Measurements from ENCODE around the gene EGLN3.
"Not testable (repeated sequence)": the region's sequence is repeated elsewhere in the genome, so short reads cannot be mapped to it uniquely, and the experiment has no call there.

EGLN3 gene

DNA sequence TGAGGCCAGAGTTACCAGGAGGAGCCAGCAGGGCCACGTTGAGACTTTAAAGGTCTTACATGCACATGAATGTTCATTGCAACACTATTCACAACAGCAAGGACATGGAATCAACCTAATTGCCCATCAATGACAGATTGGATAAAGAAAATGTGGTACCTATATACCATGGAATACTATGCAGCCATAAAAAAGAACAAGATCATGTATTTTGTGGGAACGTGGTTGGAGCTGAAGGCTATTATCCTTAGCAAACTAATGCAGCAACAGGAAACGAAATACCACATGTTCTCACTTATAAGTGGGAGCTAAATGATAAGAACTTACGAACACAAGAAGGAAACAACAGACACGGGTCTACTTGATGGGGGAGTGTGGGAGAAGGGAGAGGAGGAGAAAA, 11.6 kb upstream of the EGLN3 start:
- DNase-seq (ENCODE audit: low read depth in 2 of 2): not testable (repeated sequence)

DNA sequence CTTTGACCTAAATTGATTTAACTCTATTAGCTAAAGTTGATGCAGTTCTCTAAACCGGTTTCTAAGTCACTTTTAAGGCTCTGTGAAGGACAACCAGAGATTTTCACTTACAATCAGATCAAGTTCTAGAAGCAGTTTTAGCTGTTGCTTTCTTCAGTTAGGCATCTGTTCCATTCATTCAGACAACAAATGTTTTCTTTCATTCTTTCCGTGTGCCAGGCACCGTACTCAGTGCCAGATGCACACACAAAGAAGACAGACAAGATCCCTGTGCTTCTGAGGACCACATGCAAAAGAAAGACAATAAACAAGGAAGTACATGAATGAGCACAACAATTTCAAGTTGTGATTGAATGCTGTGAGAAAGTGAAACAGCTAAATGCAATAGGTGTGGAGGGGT, 11.1 kb upstream of the EGLN3 start:
- no peak for DNase-seq (ENCODE audit: low read depth in 2 of 2)

DNA sequence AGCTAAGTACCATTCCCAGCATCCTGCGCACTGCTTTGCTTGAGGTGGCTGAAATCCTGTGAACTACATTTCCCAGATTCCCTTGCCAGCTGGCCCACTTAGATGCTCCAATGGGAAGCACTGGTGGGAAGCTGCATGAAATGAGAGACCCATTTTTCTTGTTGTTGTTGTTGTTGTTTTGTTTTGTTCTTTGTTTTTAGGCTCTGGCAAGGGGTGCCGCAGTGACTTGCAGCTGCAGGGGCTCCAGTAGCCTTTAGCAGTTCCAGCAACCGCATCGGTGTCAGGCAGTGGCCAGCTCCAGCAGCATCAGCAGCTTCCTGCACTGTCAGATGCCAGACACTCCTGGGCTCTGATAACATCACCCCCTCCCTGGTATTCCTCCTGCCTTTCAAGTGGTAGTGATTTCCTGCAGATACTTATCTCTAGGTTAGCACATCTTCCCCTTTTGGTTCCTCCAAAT, 8.8 kb upstream of the EGLN3 start:
- DNase-seq (ENCODE audit: low read depth in 2 of 2): no peak

DNA sequence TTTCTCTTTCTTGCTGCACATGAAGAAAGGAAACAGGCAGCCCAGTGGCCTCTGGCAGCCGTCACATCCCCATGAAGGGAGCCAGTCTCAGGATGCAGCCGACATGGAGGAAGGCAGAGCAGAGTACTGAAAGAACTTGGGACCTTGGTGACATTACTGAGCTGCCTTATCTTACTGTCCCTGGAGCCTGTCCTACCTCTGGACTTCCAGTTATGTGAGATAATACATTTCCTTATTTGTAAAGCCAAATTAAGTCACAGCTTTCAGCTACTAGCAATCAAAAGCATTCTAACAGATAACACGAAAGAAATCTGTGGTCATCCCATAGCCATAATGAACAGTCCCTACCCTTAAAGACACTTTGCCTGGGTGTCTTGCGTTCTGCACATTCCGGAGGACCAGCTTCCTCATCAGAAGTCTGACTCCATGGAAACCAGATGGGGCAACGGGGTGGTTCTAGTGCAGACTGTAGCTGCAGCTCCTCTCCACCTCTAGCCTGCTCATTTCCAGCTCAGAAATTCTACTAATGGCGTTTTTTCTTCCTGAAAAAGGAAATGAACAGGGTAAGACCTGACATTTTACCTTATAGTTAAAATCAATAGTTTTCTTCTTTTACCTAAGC, 7.8 kb upstream of the EGLN3 start:
- DNase-seq (ENCODE audit: low read depth in 2 of 2): no peak

DNA sequence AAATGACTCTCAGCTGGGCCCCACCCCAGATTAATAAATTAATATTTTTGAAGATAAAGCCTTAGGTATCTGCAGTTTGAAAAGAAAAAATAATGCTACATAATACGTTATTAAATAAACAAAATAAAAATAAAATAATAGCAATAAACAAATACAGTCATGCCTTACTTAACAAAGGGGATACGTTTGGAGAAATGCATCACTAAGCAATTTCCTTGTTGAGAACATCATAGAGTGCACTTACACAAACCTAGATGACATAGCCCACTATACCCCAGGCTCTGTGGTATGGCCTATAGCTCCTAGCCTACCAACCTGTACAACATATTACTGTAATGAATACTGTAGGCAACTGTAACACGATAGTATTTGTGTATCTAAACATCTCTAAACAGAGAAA, 7.1 kb upstream of the EGLN3 start:
- no peak for DNase-seq (ENCODE audit: low read depth in 2 of 2)

DNA sequence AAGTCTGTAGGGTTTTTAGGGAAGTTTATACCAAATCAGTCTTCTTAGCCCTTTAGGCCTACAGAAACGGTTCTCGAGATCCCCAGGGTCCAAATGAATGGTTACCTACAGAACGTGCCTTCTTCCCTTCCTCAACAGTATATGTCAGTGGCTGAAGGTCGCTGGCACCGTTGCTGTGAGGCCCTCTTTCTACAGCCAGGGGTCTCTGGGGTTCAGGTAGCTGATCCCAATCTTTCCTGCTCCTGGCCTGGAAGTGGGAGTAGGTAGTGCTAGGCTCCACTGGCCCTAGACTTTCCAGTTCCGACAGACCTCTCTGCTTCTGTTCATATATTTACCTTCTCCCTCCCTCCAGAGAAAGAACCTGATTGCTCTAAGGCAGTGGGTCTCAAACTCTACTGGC, 6.4 kb upstream of the EGLN3 start:
- DNase-seq (ENCODE audit: low read depth in 2 of 2): no peak

DNA sequence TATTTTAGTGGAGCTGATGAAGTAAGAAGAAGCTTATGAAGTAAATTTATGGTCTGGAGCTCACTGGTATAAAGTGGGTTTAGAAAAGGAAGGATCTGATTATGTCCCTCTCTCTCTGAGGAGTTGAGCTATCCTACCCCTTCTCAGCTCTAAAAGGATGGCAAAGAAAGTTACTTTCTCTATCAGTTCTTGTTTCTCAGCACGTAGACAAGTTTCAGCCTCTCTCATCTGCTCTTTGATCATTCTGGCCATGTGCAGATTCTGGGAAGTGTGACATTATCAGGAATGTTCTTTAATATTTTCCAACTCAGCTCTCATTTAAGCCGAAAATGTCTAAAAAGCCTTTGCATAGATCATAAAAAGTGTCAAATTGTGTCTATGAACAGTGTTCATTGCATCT, 5.8 kb upstream of the EGLN3 start:
- no peak for DNase-seq (ENCODE audit: low read depth in 2 of 2)

DNA sequence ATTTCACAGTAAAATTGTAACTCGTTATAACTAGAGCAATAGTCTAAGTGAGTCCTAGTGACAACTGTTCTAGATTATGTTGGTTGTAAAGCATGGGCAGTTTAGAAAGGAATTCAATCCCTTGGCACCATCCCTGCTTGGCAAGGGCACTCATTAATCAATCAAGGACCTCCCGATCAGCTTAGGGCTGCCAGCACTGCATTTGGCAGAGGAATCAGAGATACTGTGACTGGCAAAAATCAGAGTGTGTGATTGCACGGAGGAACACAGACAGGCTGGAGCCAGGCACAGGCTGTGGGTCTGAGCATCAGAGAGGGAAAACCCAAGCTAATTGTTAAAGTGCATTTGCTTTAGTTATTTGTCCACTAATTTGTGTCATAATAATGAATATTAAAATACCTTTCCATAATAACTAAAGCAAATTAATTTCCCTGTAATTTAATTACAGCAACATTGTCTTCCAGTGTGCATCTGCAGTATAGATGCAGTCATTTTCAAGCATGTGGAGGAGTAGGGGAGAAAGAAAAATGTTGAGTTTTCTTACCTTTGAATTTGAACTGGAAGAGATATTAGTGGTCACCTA, 3.2 kb upstream of the EGLN3 start:
- no peak for DNase-seq (ENCODE audit: low read depth in 2 of 2)

DNA sequence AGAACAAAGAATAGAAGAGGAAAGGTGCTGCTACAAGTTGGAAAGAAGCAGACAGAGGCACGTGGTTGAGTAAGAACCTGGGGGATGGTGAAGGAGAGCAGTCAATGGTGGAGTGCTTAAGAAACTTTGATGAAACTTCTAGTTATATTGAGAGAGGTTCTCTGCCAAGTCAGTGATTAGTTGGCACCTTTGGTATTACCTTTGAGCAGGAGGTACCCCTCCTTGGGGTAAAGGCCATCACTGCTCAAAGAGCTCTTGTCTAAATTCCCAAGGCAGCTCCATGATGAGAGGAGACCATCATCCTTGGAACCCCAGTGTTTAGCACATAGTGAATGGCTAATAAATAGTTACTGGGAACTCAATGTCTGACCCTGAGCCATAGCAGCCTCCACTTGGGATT, 1.7 kb upstream of the EGLN3 start:
- DNase-seq (ENCODE audit: low read depth in 2 of 2): no peak

DNA sequence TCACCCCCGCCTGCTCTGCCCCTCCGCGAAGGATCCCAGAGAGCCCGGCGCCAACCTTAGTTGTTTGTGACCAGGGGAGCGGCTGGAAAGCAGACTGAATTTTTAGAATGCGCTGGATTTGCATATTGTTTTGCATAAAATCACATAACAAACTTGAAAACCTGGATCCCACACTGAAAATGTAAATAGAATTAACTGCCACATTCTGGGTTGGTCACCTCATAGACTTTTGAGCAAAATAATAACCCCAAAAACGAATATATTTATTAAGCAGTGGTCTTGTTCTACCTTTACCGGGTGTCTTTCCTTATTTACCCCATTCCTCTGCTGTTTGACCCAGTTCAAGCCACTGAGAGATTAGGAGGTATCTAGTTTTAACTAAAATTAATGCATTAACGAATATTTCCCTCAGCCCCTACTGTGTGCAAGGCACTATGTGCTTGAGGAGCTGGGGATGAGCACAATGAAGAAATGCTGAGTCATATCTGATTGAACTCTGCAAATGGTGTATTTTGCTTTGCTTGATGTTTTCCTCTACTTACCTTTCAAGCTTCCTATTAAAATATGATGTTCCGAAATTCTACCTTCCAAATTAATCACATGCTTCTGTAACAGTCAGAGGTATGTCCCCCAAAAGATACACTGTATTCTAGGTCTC, 438 bp upstream of the EGLN3 start:
- DNase-seq (ENCODE audit: low read depth in 2 of 2): no peak

DNA sequence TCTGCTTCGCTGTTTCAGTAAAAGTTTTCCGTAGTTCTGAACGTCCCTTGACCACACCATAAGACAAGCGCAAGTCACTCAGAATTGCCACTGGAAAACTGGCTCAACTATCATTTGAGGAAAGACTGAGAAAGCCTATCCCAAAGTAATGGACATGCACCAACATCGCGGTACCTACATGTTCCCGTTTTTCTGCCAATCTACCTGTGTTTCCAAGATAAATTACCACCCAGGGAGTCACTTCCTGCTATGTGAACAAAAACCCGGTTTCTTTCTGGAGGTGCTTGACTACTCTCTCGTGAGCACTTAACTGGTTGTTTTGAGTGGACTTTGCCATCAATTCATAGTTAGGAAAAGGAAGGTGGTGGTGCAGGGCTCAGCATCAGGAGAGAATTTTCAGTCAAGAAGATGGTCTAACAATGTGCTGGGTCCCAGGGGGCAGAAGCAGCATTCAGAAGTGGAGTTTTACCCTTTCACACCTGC, 1.4 kb downstream of the EGLN3 start:
- DNase-seq (ENCODE audit: low read depth in 2 of 2): no peak

DNA sequence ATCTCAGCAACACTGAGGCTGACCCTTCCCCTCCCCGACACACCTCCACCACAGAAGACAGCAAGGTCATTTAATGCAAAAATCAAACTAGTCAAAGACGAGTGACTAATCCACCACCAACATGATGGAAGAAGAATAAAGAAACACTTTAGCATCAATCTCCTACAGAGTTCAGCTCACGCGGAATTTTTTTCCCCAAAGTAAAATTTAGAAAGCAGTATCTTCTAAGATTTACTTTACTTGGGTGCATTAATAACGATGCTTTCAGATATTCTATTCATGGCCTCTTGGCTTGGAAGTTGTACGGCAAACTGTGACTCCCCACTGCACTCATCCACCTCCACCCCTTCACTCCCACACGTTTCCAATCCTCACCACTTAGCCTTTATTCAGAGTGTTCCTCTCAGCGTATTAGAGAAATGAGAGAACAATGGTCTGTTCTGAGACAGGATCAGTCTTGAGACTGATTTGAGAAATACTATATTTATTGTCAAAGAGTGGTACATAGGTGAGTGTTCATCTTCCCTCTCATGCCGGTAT, 1.9 kb downstream of the EGLN3 start:
- DNase-seq (ENCODE audit: low read depth in 2 of 2): no peak

DNA sequence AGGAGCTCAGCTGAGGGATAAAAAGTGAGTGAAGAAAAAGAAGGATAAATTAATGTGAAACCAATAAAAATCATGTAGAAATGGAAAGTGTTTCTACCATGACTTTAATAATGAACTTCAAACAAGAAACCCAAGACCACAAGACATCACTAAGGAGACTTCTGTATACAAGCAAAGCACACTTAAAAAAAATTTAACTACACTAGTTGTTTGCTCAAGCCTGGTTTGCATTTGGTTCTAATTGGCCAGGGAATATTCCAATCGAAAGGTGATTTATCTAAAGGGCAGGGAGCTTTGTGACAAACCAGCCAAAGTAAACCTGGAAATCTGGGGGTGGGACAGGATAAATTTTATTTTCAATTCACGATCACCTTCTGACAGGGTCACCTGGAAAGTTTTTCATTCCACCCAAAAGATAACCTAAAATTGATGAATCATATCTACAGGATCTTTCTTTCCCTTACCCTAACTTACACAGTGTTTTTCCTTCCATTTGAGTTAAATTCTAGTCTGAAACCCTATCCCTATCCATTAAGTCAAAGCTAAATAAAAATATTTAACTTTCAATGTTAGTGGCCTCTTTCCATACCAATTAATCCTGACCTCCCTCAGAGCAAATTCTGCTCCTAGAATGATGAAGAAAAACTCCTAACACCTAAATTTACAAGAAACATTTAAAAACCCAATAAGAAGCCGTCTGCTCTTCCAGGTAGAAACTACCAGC, 2.6 kb downstream of the EGLN3 start:
- no peak for DNase-seq (ENCODE audit: low read depth in 2 of 2)

DNA sequence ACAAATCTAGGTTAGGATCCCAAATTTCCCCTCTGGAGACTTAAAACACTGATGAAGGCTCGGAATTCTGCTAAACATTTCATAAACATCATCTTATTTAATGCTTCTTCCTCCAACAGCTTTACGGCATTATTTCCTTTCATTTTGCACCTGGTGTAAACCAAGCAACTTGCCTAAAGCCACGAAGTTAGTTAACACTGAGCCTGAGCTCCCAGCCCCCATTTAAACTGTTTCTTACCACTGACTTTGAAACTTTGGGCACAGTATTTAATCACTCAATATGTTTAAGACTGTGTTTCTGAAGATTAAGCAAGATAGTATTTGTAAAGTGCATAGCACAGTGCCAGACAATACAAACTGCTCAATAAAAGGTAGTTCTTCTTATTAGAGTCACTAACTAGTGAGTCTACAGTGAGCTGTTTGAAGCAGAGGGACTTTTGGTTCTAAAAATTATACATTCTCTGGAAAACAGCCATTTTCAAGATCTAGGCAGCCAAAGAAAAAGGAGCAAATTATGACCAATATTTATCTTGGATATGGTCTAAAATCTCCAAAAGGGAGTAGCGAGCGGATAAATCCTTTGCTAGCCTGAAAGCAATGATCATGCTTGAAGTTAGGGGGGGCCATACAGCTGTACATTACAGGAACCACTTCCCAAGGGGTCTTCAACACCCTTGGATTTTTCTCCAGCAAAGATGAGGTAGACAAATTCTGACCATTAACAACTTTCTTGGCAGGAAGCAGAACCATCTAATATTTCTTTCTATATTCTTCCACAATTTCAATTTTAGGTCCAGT, 4.0 kb downstream of the EGLN3 start:
- DNase-seq (ENCODE audit: low read depth in 2 of 2): no peak

DNA sequence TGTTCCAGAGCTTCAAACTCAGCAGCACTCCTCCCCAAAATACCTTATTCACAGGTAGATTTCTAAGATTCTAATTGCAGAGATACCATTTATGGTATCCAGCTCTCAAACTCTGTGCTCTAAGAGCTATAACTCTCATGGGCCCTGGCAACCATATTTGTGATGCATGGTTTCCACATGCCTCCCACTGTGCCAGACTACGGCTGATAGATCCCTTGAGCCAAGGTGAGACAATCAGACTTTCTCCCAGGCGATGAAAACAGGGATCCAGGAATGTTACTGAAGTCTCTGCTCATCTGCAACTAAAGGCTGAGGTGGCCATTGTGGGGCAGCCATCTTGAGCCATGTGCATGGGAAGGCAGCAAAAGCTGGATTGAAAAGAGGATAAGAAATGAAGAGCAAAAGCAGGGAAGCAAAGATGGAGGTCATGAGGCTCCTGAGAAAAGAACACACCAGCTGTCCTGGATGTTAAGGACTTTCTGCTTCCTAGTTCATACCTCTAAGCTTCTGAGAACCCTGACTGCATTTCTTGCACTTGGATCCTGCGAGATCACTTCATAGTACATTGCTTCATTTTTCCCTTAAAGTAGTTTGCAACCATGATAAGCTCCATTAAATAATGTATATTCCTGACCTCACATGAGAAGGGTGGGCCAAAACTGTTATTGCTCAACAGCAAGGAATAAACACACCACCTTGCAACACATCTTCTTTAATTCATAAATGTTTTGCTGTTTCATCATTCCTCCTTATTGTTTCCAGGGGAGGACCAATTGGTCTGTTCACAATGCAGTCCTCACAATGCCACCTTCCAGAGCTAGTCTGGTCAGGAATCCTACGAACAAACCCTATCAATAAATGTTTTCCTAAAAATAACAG, 5.4 kb downstream of the EGLN3 start:
- DNase-seq (ENCODE audit: low read depth in 2 of 2): no peak

DNA sequence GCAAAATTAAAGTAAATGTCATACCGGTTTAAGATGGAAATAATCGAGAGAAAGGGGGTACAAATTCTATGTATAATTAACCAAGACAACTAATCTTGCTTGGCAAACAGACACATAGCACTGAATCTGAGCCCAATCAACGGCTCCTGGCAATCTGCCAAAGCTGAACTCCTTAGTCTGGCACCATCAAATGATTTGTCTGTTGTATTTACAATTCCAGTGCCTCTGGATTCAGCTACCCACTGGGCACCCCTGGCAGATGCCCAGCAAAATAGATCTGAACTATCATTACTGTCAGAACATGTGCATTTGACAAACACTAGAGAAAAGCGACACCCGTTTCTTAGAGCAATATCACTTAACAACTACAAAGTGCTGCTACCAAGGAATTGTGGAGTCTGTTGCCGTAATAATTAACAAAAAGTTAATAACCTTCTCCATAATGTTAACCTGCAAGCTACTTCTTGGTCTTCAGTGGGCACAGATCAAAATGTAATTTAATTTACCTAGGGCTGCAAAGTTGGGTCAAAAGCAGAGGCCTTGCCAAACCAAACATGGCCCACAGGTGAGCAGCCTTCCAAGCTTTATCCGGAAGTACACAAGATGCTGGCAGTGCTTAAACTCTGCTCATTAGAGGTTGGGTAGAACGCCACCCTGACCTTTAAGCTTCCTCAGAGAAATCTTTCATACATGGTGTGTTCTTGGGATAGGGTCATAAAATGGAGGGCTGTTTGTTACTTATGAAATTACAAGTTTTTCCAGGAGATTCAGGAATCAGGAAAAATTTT, 7.6 kb downstream of the EGLN3 start:
- DNase-seq (ENCODE audit: low read depth in 2 of 2): no peak

DNA sequence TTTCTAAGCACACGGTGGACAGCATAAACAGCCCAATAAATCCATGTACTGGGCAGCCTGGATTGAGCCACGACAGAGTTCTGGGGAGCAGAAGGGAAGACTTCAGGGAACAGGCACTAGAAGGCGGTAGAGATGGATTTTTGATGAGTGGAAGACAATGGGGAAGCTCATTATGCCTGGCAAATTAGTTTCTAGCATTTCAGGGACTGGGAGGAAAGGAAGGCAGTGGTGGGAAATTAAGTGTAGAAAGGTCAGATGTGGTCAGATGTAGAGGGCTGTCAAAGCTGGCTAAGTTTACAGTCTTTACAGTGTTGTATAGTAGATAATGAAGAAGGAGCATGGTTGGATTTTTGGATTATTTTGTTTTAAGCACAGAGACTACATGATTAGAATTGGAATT, 9.2 kb downstream of the EGLN3 start:
- DNase-seq (ENCODE audit: low read depth in 2 of 2): no peak

DNA sequence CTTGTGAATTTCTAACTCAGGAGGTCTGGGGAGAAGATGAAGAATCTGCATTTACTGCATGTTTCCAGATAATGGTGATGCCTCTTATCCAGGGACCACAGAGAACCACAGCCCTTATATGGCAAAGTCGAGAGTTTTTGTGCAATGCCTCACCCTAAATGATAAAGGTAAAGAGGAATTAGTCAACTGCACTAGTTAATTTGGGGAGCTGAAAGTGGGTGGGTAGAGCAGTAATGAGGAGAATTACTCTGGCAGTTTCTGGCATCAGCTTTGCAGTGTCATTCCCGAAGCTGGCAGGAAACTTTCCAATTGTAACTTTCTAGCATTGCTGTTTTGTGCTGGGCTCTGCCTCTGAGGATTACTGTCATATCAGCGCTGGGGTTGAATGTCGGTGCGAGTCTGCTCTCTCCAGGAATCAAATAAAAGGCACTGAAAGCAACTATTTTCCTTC, 10.3 kb downstream of the EGLN3 start:
- DNase-seq (ENCODE audit: low read depth in 2 of 2): no peak

DNA sequence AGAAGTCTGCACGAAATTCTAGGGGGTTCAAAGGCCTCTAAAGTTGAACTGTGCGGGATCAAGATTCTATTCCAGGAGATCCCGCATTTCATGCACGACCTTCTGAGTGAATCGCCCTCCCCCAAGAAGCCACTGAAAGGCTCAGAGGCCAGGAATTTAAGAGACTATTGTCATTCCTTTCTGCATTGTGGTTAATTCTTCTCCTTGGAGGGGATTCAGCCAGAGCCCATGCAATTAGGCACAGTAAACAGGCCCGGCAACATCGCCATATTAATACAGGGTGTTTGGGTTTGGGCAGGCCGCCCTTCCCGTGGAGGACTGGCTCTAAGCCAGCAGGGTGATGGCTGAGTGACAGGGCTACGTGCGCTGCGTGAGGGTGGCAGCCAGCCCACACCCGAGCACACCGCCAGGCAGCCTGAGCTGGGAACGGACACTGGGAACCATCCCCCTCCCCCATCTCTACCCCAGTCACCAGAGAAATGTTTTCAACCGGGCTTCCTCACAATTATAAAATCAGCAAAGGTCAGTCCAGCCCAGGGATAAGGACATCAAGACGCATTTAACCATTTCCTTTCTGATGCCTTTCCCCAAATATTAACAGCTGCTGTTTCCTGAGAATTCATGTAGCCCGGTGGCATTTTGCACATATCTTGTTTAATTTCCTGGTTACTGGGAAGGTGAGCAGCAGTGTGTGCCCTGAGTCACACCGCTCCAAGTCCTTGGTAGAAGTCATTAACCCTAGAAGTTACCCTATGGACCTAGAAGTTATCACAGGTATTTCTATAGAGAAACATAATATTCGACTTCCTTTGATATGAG, 12.5 kb downstream of the EGLN3 start:
- no peak for DNase-seq (ENCODE audit: low read depth in 2 of 2)
